Testis (tissue), 2 donors: Measurements from ENCODE around the gene KCNMB1.

Experiments
- CTCF ChIP-seq, 3 experiments: fragments of 450-650 bp in 2 of 3; fragments of 200-600 bp in 1 of 3; sonication (generic) in 1 of 3; IDR thresholded peaks; one replicate each; pipeline ENCODE4 v1.5.1; 2016 to 2019; ENCODE audit warnings: antibody characterized with exemption in 3 of 3, mild to moderate bottlenecking in 2 of 3, moderate library complexity in 1 of 3
- POLR2A ChIP-seq: fragments of 450-650 bp; IDR thresholded peaks from one replicate; pipeline ENCODE4 v1.6.1; 2017; ENCODE audit warnings: antibody characterized with exemption, mild to moderate bottlenecking, moderate library complexity

- TF ChIP-seq POLR2A, result no peak
- TF ChIP-seq CTCF (IDR thresholded peaks at IDR 0.05), result no peak
These were observed 26.5 kb downstream of the KCNMB1 start for GRCh38 chr5:170362656-170363055.
